ENCODE results near the gene PROCR. TPM values are rescaled to one million over a fixed set of nuclear protein-coding genes. Genes with fewer than 3 reads are reported as not detected.
"Not testable (repeated sequence)": the region's sequence is repeated elsewhere in the genome, so short reads cannot be mapped to it uniquely, and the experiment has no call there.

The PROCR gene
- total RNA-seq, 1 experiment from 2014 or later: 55.7 TPM

DNA sequence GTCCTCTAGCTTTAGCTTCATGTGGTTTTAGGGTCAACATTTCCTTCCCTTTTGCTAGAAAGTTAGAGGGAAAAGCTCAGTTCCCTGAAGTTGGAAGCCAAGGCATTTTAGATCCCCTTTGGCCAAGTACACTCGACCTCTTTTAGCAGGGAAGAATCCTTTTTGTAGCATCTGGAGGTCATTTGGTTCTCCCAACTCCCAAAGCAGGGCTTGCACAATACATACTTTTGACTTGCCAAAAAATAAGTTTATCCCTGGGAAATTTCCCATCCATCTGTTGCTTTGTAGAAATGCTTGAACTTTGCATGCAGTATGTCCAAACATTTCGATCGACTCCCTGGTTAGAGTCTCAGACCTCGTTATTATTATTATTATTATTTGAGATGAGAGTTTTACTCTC is 20.1 kb upstream of the PROCR start:
- Histone ChIP-seq H2AFZ (ENCODE audit: low read length) (no peak overlapping the region), H3F3A (ENCODE audit: low read length, unreplicated experiment) (no peaks in the 10 kb centered on the region), H3K9me2 (replicated peaks; ENCODE audit: low read length) (no peaks in the 10 kb centered on the region), H3K4me2 (ENCODE audit: low read length) (no peak overlapping the region), H3K4me1 (ENCODE audit: insufficient read depth, low read length) (peaks cover 6% of the 10 kb centered on the region), H3K36me3 (ENCODE audit: low read depth, low read length) (no peaks in the 10 kb centered on the region), H3K9ac (ENCODE audit: low read length) (no peak overlapping the region), H3K27ac (ENCODE audit: low read length) (no peak overlapping the region), H3K27me3 (ENCODE audit: low read length) (no peaks in the 10 kb centered on the region), H3K79me2 (ENCODE audit: low read length) (peaks cover 1% of the 10 kb centered on the region; the same call in 1 of the 2 replicates), H3K4me3 (ENCODE audit: low read length) (no peak overlapping the region), H4K20me1 (ENCODE audit: low read length) (no peaks in the 10 kb centered on the region), H3K9me3 (ENCODE audit: low read length) (no peaks in the 10 kb centered on the region)
- POLR2A ChIA-PET (ENCODE audit: unreplicated experiment): no interaction called here
- intact Hi-C loops (cut with micrococcal nuclease): no loop called here
- CTCF ChIA-PET: no interaction called here
- ATAC-seq: no peak
- BruUV-seq (replicated peaks): no TSS peak
- DNase-seq: no peak
- TF ChIP-seq, protein P1, sequence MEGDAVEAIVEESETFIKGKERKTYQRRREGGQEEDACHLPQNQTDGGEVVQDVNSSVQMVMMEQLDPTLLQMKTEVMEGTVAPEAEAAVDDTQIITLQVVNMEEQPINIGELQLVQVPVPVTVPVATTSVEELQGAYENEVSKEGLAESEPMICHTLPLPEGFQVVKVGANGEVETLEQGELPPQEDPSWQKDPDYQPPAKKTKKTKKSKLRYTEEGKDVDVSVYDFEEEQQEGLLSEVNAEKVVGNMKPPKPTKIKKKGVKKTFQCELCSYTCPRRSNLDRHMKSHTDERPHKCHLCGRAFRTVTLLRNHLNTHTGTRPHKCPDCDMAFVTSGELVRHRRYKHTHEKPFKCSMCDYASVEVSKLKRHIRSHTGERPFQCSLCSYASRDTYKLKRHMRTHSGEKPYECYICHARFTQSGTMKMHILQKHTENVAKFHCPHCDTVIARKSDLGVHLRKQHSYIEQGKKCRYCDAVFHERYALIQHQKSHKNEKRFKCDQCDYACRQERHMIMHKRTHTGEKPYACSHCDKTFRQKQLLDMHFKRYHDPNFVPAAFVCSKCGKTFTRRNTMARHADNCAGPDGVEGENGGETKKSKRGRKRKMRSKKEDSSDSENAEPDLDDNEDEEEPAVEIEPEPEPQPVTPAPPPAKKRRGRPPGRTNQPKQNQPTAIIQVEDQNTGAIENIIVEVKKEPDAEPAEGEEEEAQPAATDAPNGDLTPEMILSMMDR (conservative IDR thresholded peaks at IDR 0.05; ENCODE audit: low read depth, low read length): no peak
- TF ChIP-seq EZH2phosphoT487 (IDR thresholded peaks at IDR 0.05; ENCODE audit: borderline replicate concordance, low read length) (no peak), EZH2 (IDR thresholded peaks at IDR 0.05; ENCODE audit: low read length, unreplicated experiment) (no peak)

DNA sequence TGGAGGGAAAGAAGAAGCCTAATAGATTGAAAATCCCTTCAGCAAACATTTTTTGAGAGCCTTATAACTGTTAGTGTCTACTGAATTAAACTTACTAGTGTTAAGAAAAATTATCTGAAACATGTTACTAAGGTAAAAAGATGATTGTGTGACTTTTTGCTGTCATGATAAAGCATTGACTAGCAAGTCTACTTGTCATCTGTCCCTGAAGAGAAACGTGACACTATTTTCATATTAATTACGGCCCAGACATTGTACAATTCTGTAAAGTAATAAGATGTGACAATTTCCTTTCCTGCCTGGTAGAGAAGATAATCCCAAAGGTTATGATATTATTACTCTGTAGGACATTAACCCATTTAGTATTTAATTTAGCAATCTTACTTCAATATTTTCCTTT is 15.9 kb upstream of the PROCR start:
- no peaks in the 10 kb centered on the region for H3K9me3 ChIP-seq (ENCODE audit: low read length)
- no peaks in the 10 kb centered on the region for H3K4me1 ChIP-seq (ENCODE audit: insufficient read depth, low read length)
- no peak for DNase-seq
- no peak overlapping the region for H3K9ac ChIP-seq (ENCODE audit: low read length)
- no peak overlapping the region for H2AFZ ChIP-seq (ENCODE audit: low read length)
- no peak overlapping the region for H3K4me2 ChIP-seq (ENCODE audit: low read length)
- no peaks in the 10 kb centered on the region for H3K36me3 ChIP-seq (ENCODE audit: low read depth, low read length)
- ChIA-PET CTCF (interaction anchor here (1.2 kb wide), 1 partner anchor 11 kb away, joined by 6 read pairs; no protein-coding TSS in a partner anchor), POLR2A (ENCODE audit: unreplicated experiment) (no interaction called here)
- no peak overlapping the region for H3K4me3 ChIP-seq (ENCODE audit: low read length)
- no peak for TF ChIP-seq EZH2 (IDR thresholded peaks at IDR 0.05; ENCODE audit: low read length, unreplicated experiment)
- no peak for TF ChIP-seq EZH2phosphoT487 (IDR thresholded peaks at IDR 0.05; ENCODE audit: borderline replicate concordance, low read length)
- TF ChIP-seq, protein P1 (conservative IDR thresholded peaks at IDR 0.05; ENCODE audit: low read depth, low read length): no peak
- intact Hi-C loops (cut with micrococcal nuclease): no loop called here
- BruUV-seq (replicated peaks): no TSS peak
- H3K27ac ChIP-seq (ENCODE audit: low read length): no peak overlapping the region
- no peaks in the 10 kb centered on the region for H3F3A ChIP-seq (ENCODE audit: low read length, unreplicated experiment)
- no peak for ATAC-seq
- H3K27me3 ChIP-seq (ENCODE audit: low read length): no peaks in the 10 kb centered on the region
- H4K20me1 ChIP-seq (ENCODE audit: low read length): no peaks in the 10 kb centered on the region
- no peaks in the 10 kb centered on the region for H3K79me2 ChIP-seq (ENCODE audit: low read length)
- no peaks in the 10 kb centered on the region for H3K9me2 ChIP-seq (replicated peaks; ENCODE audit: low read length)

DNA sequence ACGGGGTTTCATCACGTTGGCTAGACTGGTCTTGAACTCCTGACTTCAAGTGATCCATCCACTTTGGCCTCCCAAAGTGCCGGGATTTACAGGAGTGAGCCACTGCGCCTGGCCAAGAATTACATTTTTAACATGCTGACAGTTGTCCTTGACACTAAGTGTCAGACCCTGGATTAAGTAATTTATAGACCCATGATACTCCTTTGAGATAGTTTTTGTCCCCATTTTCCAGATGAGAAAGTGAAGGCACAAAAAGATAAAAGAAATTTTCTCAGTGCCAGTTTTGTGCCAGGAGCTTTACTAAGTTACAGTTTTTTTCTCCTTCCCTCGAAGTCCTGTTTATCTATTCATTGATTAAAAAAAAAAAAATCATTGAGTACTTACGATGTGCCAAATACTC is 14.9 kb upstream of the PROCR start:
- Histone ChIP-seq H3K9ac (ENCODE audit: low read length) (no peak overlapping the region), H3K9me2 (replicated peaks; ENCODE audit: low read length) (no peaks in the 10 kb centered on the region), H3F3A (ENCODE audit: low read length, unreplicated experiment) (no peaks in the 10 kb centered on the region), H4K20me1 (ENCODE audit: low read length) (no peaks in the 10 kb centered on the region), H2AFZ (ENCODE audit: low read length) (no peak overlapping the region), H3K9me3 (ENCODE audit: low read length) (no peaks in the 10 kb centered on the region), H3K4me3 (ENCODE audit: low read length) (no peak overlapping the region), H3K27ac (ENCODE audit: low read length) (no peak overlapping the region), H3K4me2 (ENCODE audit: low read length) (no peak overlapping the region), H3K79me2 (ENCODE audit: low read length) (no peaks in the 10 kb centered on the region), H3K27me3 (ENCODE audit: low read length) (no peaks in the 10 kb centered on the region), H3K36me3 (ENCODE audit: low read depth, low read length) (no peaks in the 10 kb centered on the region), H3K4me1 (ENCODE audit: insufficient read depth, low read length) (no peaks in the 10 kb centered on the region)
- intact Hi-C loops (cut with micrococcal nuclease): no loop called here
- CTCF ChIA-PET: interaction anchor here (1.2 kb wide), 1 partner anchor 12 kb away, joined by 6 read pairs; no protein-coding TSS in a partner anchor
- DNase-seq (no peak), ATAC-seq (no peak)
- POLR2A ChIA-PET (ENCODE audit: unreplicated experiment): no interaction called here
- TF ChIP-seq, protein P1 (conservative IDR thresholded peaks at IDR 0.05; ENCODE audit: low read depth, low read length): no peak
- no peak for TF ChIP-seq EZH2 (IDR thresholded peaks at IDR 0.05; ENCODE audit: low read length, unreplicated experiment)
- TF ChIP-seq EZH2phosphoT487 (IDR thresholded peaks at IDR 0.05; ENCODE audit: borderline replicate concordance, low read length): no peak
- BruUV-seq (replicated peaks): no TSS peak

DNA sequence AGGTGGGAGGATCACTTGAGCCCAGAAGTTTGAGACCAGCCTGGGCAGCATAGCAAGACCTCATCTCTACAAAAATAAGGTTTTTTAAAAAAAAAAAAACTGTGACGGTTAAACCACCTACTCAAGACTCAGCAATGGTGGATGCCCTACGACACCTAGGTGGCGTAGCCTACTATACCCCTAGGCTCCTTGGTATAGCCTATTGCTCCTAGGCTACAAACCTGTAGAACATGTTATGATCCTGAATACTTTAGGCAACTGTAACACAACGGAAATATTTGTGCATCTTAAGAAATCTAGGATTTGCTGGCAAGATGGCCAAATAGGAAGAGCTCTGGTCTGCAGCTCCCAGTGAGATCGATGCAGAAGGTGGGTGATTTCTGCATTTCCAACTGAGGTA is 11.5 kb upstream of the PROCR start:
- POLR2A ChIA-PET (ENCODE audit: unreplicated experiment); H3K9me3 ChIP-seq (ENCODE audit: low read length); CTCF ChIA-PET; ATAC-seq; H4K20me1 ChIP-seq (ENCODE audit: low read length); H3F3A ChIP-seq (ENCODE audit: low read length, unreplicated experiment); H3K9me2 ChIP-seq (replicated peaks; ENCODE audit: low read length); H3K4me2 ChIP-seq (ENCODE audit: low read length); H3K27me3 ChIP-seq (ENCODE audit: low read length); H3K4me1 ChIP-seq (ENCODE audit: insufficient read depth, low read length); DNase-seq; H3K4me3 ChIP-seq (ENCODE audit: low read length); intact Hi-C loops (cut with micrococcal nuclease); H3K9ac ChIP-seq (ENCODE audit: low read length); BruUV-seq (replicated peaks); H3K27ac ChIP-seq (ENCODE audit: low read length); H3K36me3 ChIP-seq (ENCODE audit: low read depth, low read length); H2AFZ ChIP-seq (ENCODE audit: low read length); H3K79me2 ChIP-seq (ENCODE audit: low read length): not testable (repeated sequence)
